PC-3 (cell line): ENCODE measurements around the gene HDC.

Experiments
- EZH2 ChIP-seq: fragments of 300-600 bp; sonication (generic); IDR thresholded peaks from one replicate; pipeline ENCODE4 v1.6.1; 2017; ENCODE audit warnings: antibody characterized with exemption, mild to moderate bottlenecking, low read length; ENCODE audit not compliant: unreplicated experiment
- TF ChIP-seq, protein P1 (sequence below): fragments of 300-600 bp; sonication (generic); conservative IDR thresholded peaks from 2 replicates; pipeline ENCODE4 v1.5.1; 2017; ENCODE audit warnings: antibody characterized with exemption, low read depth, mild to moderate bottlenecking, low read length

DNA sequence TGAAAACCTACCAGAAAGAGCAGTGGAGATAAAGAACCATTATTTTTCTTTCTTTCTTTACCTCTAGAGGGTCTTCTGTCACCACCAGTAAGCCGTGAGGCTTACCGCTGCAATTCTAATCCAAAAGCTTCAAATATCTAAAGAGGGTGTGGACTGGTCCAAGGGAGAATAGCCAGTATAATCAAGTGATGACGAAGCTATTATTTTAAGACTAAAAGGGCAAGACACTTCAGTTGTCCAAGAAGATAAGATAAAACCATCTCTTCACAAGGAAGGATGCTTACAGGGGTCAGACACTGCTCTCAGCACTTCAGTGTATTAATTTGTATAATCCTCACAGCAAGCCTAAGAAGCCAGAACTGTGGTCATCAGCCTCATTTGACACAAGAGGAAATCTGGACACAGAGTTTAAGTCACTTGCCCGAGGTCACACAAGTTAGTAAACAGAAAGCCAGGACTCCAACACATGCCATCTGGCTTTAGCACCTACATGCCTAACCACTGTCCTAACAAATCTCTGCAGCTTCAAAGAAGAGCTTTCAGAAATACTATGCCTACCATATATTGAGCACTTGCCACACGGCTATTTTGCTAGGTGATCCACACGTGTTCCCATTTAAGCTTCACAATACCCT, 14.6 kb downstream of the HDC start:
- TF ChIP-seq, protein P1, sequence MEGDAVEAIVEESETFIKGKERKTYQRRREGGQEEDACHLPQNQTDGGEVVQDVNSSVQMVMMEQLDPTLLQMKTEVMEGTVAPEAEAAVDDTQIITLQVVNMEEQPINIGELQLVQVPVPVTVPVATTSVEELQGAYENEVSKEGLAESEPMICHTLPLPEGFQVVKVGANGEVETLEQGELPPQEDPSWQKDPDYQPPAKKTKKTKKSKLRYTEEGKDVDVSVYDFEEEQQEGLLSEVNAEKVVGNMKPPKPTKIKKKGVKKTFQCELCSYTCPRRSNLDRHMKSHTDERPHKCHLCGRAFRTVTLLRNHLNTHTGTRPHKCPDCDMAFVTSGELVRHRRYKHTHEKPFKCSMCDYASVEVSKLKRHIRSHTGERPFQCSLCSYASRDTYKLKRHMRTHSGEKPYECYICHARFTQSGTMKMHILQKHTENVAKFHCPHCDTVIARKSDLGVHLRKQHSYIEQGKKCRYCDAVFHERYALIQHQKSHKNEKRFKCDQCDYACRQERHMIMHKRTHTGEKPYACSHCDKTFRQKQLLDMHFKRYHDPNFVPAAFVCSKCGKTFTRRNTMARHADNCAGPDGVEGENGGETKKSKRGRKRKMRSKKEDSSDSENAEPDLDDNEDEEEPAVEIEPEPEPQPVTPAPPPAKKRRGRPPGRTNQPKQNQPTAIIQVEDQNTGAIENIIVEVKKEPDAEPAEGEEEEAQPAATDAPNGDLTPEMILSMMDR, result no peak
- TF ChIP-seq EZH2, result no peak
